Measurements from ENCODE around the gene TRAPPC11. TPM values are rescaled to one million over a fixed set of nuclear protein-coding genes. Genes with fewer than 3 reads are reported as not detected.

The TRAPPC11 gene
- total RNA-seq, 1 donor from 2014 or later = 26.3 TPM

DNA sequence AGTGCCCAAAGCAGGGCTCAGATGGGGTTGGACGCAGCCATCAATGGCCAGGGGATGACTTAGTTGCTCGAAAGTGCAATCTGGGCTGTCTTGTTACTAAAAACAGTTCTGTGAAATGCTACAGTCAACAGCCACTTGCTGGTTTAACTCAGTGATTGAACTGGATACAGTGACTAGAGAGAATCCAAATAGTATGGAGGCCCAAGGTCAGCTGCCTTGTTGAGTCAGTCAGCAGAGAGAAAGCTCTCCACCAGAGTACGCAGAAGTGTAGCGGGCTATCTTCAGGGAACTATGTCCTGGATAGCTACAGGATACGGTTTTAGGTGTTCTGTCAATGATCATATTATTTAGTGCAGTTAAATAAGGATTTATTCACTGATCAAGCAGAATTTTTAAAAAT lies 68.4 kb downstream of the TRAPPC11 start:
- Histone ChIP-seq H3K79me2 (ENCODE audit: insufficient read depth, low read length) (no peaks in the 10 kb centered on the region), H2AFZ (ENCODE audit: low read depth, low read length) (no peak overlapping the region), H3K9me3 (ENCODE audit: insufficient read depth, low read depth, low read length) (no peaks in the 10 kb centered on the region), H4K20me1 (ENCODE audit: insufficient read depth, low read length) (no peaks in the 10 kb centered on the region), H3K4me3 (ENCODE audit: insufficient read depth, low read depth, low read length) (no peak overlapping the region), H3K27me3 (ENCODE audit: insufficient read depth, low read length) (peaks cover 3% of the 10 kb centered on the region), H3K36me3 (ENCODE audit: insufficient read depth, low read length) (no peaks in the 10 kb centered on the region), H3K9ac (ENCODE audit: low read length) (no peak overlapping the region), H3K27ac (ENCODE audit: low read depth, low read length) (no peak overlapping the region), H3K4me2 (ENCODE audit: low read length) (no peak overlapping the region), H3K4me1 (ENCODE audit: insufficient read depth, low read length) (peaks cover 6% of the 10 kb centered on the region)
- H3K36me3 Mint-ChIP-seq (ENCODE audit: low read depth, unreplicated experiment) = no peaks in the 10 kb centered on the region
- H3K27me3 Mint-ChIP-seq (ENCODE audit: low read depth, unreplicated experiment) = peaks cover 16% of the 10 kb centered on the region
- peaks cover 5% of the 10 kb centered on the region for H3K4me1 Mint-ChIP-seq (ENCODE audit: low read depth, unreplicated experiment)
- H3K27ac Mint-ChIP-seq (ENCODE audit: unreplicated experiment) = no peak overlapping the region
- TF ChIP-seq EZH2 (IDR thresholded peaks at IDR 0.05; ENCODE audit: insufficient read depth, low read length) = no peak
- TF ChIP-seq, protein P1, sequence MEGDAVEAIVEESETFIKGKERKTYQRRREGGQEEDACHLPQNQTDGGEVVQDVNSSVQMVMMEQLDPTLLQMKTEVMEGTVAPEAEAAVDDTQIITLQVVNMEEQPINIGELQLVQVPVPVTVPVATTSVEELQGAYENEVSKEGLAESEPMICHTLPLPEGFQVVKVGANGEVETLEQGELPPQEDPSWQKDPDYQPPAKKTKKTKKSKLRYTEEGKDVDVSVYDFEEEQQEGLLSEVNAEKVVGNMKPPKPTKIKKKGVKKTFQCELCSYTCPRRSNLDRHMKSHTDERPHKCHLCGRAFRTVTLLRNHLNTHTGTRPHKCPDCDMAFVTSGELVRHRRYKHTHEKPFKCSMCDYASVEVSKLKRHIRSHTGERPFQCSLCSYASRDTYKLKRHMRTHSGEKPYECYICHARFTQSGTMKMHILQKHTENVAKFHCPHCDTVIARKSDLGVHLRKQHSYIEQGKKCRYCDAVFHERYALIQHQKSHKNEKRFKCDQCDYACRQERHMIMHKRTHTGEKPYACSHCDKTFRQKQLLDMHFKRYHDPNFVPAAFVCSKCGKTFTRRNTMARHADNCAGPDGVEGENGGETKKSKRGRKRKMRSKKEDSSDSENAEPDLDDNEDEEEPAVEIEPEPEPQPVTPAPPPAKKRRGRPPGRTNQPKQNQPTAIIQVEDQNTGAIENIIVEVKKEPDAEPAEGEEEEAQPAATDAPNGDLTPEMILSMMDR (IDR thresholded peaks at IDR 0.05; ENCODE audit: insufficient read depth, low read depth, low read length) = no peak
- no peak for DNase-seq (ENCODE audit: low read depth)
- peaks cover 7% of the 10 kb centered on the region for H3K9me3 Mint-ChIP-seq (ENCODE audit: unreplicated experiment)
- H3K4me3 Mint-ChIP-seq (ENCODE audit: unreplicated experiment) = no peak overlapping the region
- no peak for FAIRE-seq

GRCh38 chr4:183728223-183729068 lies 69.4 kb downstream of the TRAPPC11 start:
- TF ChIP-seq, protein P1 (IDR thresholded peaks at IDR 0.05; ENCODE audit: insufficient read depth, low read depth, low read length) = no peak
- TF ChIP-seq EZH2 (IDR thresholded peaks at IDR 0.05; ENCODE audit: insufficient read depth, low read length) = no peak
- peaks cover 18% of the 10 kb centered on the region for H3K27me3 Mint-ChIP-seq (ENCODE audit: low read depth, unreplicated experiment)
- Histone ChIP-seq H3K79me2 (ENCODE audit: insufficient read depth, low read length) (no peaks in the 10 kb centered on the region), H3K36me3 (ENCODE audit: insufficient read depth, low read length) (no peaks in the 10 kb centered on the region), H3K27me3 (ENCODE audit: insufficient read depth, low read length) (peaks cover 3% of the 10 kb centered on the region), H3K9ac (ENCODE audit: low read length) (no peak overlapping the region), H3K27ac (ENCODE audit: low read depth, low read length) (no peak overlapping the region), H4K20me1 (ENCODE audit: insufficient read depth, low read length) (no peaks in the 10 kb centered on the region), H3K4me1 (ENCODE audit: insufficient read depth, low read length) (peaks cover 3% of the 10 kb centered on the region), H3K9me3 (ENCODE audit: insufficient read depth, low read depth, low read length) (no peaks in the 10 kb centered on the region), H2AFZ (ENCODE audit: low read depth, low read length) (no peak overlapping the region), H3K4me3 (ENCODE audit: insufficient read depth, low read depth, low read length) (no peak overlapping the region), H3K4me2 (ENCODE audit: low read length) (no peak overlapping the region)
- H3K9me3 Mint-ChIP-seq (ENCODE audit: unreplicated experiment) = peaks cover 7% of the 10 kb centered on the region
- no peaks in the 10 kb centered on the region for H3K36me3 Mint-ChIP-seq (ENCODE audit: low read depth, unreplicated experiment)
- H3K4me1 Mint-ChIP-seq (ENCODE audit: low read depth, unreplicated experiment) = peaks cover 5% of the 10 kb centered on the region
- DNase-seq (ENCODE audit: low read depth) (no peak), FAIRE-seq (no peak)
- H3K4me3 Mint-ChIP-seq (ENCODE audit: unreplicated experiment) = no peak overlapping the region
- no peak overlapping the region for H3K27ac Mint-ChIP-seq (ENCODE audit: unreplicated experiment)

GRCh38 chr4:183729069-183729406 lies 69.9 kb downstream of the TRAPPC11 start:
- Histone ChIP-seq H3K9ac (ENCODE audit: low read length) (no peak overlapping the region), H3K79me2 (ENCODE audit: insufficient read depth, low read length) (no peaks in the 10 kb centered on the region), H3K4me3 (ENCODE audit: insufficient read depth, low read depth, low read length) (no peak overlapping the region), H2AFZ (ENCODE audit: low read depth, low read length) (no peak overlapping the region), H3K4me2 (ENCODE audit: low read length) (no peak overlapping the region), H3K9me3 (ENCODE audit: insufficient read depth, low read depth, low read length) (no peaks in the 10 kb centered on the region), H3K36me3 (ENCODE audit: insufficient read depth, low read length) (no peaks in the 10 kb centered on the region), H3K27ac (ENCODE audit: low read depth, low read length) (no peak overlapping the region), H3K4me1 (ENCODE audit: insufficient read depth, low read length) (peaks cover 3% of the 10 kb centered on the region), H3K27me3 (ENCODE audit: insufficient read depth, low read length) (peaks cover 2% of the 10 kb centered on the region), H4K20me1 (ENCODE audit: insufficient read depth, low read length) (no peaks in the 10 kb centered on the region)
- TF ChIP-seq, protein P1 (IDR thresholded peaks at IDR 0.05; ENCODE audit: insufficient read depth, low read depth, low read length) = no peak
- no peak for TF ChIP-seq EZH2 (IDR thresholded peaks at IDR 0.05; ENCODE audit: insufficient read depth, low read length)
- peaks cover 7% of the 10 kb centered on the region for H3K9me3 Mint-ChIP-seq (ENCODE audit: unreplicated experiment)
- no peak overlapping the region for H3K27ac Mint-ChIP-seq (ENCODE audit: unreplicated experiment)
- no peaks in the 10 kb centered on the region for H3K36me3 Mint-ChIP-seq (ENCODE audit: low read depth, unreplicated experiment)
- FAIRE-seq (no peak), DNase-seq (ENCODE audit: low read depth) (no peak)
- peaks cover 15% of the 10 kb centered on the region for H3K27me3 Mint-ChIP-seq (ENCODE audit: low read depth, unreplicated experiment)
- no peak overlapping the region for H3K4me3 Mint-ChIP-seq (ENCODE audit: unreplicated experiment)
- peaks cover 5% of the 10 kb centered on the region for H3K4me1 Mint-ChIP-seq (ENCODE audit: low read depth, unreplicated experiment)
